Astrocyte of the spinal cord (primary cell): Measurements from ENCODE around the gene ELOVL5.

ENCODE experiments used
- DNase-seq: peaks from one replicate; pipeline ENCODE4 v3.0.0; 2011; ENCODE audit warnings: low read depth, low spot score
- H3K4me3 ChIP-seq: 2 replicates; pipeline ENCODE4 v1.5.1; 2011; ENCODE audit warnings: low read depth, mild to moderate bottlenecking, low read length, moderate library complexity
- CTCF ChIP-seq: IDR thresholded peaks from 2 replicates; pipeline ENCODE4 v1.5.1; 2012; ENCODE audit warnings: low read depth, mild to moderate bottlenecking, low read length, inconsistent platforms
- in situ Hi-C: cut with HindIII; loops from 2 replicates; pipeline ENCODE4 v1.10.0; 2017; ENCODE audit warnings: low sequenced_read_pairs

ELOVL5 gene

GRCh38 chr6:53331678-53332077, 17.1 kb downstream of the ELOVL5 start:
- no peak overlapping the region for H3K4me3 ChIP-seq
- in situ Hi-C loops: no loop called here
- no peak for TF ChIP-seq CTCF
- DNase-seq: no peak

GRCh38 chr6:53330137-53330536, 18.6 kb downstream of the ELOVL5 start:
- DNase-seq: no peak
- in situ Hi-C loops: no loop called here
- H3K4me3 ChIP-seq: no peak overlapping the region
- TF ChIP-seq CTCF: no peak

GRCh38 chr6:53328375-53328774, 20.4 kb downstream of the ELOVL5 start:
- H3K4me3 ChIP-seq: no peak overlapping the region
- no peak for DNase-seq
- TF ChIP-seq CTCF: no peak
- in situ Hi-C loops: no loop called here

GRCh38 chr6:53327017-53327395, 21.7 kb downstream of the ELOVL5 start:
- in situ Hi-C loops: no loop called here
- TF ChIP-seq CTCF: no peak
- H3K4me3 ChIP-seq: no peak overlapping the region
- no peak for DNase-seq

- TF ChIP-seq CTCF: no peak
- H3K4me3 ChIP-seq: no peak overlapping the region
- peak; percentile 98 for DNase-seq
These were observed 22.3 kb downstream of the ELOVL5 start for GRCh38 chr6:53326372-53327016.

GRCh38 chr6:53325785-53326184, 23.0 kb downstream of the ELOVL5 start:
- H3K4me3 ChIP-seq: no peak overlapping the region
- no peak for TF ChIP-seq CTCF
- DNase-seq: no peak
- in situ Hi-C loops: no loop called here

More at GRCh38 chr6:53326372-53327016, 22.3 kb downstream of the ELOVL5 start:
- in situ Hi-C loops: no loop called here
